GM18508 (cell line): ENCODE results near the gene PSPN.
"Not testable (repeated sequence)": the region's sequence is repeated elsewhere in the genome, so short reads cannot be mapped to it uniquely, and the experiment has no call there.

Experiments used
- ATAC-seq: cut with Tn5 transposase; IDR thresholded peaks from one replicate; pipeline ENCODE4 v1.9.1; 2021; ENCODE audit warnings: moderate number of reproducible peaks; ENCODE audit not compliant: insufficient read depth, unreplicated experiment

PSPN gene

DNA sequence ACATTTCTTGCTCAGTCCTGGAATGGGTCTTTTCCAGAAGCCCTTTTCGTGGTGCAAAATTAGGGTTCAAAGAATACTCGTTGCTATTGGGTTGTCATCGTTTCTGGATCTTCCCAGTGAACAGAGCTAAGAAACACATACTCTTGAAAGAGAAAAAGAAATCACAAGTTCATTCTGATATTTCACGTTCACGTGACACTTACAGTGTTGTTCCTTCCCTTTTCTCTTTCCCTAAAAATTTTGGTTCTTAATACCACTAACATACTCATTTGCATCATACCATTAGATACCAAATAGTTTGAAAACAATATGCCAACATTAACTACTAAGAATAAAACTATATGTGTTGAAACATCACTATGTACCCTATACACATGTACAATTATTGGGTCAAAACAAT is 30.7 kb upstream of the PSPN start:
- no peak for ATAC-seq

DNA sequence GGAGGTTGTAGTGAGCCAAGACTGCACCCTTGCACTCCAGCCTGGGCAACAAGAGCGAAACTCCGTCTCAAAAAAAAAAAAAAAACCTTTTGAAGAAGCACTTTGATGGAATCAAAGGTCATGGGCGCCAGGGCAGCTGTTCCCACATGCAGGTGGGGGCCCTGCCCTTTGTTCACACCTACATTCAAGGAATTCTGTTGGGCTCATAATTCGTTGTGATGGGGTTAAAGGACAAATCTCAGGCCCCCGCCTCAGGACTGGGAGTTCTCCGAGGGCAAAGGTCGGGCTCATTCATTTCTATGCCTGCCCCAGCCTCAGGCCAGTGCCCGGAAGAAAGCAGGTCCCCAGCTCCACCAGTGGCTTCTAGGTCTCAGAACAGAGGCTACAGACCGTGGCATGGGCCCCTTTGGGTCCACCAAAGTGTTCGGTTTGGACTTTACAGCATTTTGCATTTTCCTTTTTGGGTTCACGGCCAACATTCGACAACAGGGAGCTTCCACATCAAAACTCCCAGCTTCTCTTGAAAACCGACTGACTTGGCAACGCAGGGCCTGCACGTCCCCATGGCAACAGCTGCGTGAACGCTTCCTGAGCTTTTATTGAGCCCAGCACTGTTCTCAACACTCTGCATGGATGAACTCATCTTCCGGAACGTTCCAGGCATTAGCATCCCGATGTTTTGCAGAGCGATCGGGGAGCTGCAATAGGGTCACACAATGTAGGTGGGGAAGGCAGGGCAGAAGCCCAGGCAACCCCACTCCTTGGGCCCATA is 27.3 kb upstream of the PSPN start:
- ATAC-seq, result no peak

DNA sequence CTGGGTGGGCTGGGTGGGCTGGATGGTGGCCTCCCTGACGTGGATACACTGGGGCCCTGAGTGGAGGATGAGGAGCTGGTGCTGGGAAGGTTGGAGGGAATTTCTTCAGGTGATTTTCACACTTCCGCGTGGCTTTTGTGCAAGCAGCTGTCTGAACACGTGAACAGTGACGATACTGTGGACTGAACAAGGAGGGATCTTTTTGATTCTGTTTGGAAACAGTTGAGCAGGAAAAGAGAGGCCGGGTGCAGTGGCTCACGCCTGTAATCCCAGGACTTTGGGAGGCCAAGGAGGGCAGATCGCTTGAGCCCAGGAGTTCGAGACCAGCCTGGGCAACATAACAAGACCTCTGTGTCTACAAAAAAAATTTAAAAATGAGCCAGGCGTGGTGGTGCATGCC is 26.3 kb upstream of the PSPN start:
- ATAC-seq, result no peak

DNA sequence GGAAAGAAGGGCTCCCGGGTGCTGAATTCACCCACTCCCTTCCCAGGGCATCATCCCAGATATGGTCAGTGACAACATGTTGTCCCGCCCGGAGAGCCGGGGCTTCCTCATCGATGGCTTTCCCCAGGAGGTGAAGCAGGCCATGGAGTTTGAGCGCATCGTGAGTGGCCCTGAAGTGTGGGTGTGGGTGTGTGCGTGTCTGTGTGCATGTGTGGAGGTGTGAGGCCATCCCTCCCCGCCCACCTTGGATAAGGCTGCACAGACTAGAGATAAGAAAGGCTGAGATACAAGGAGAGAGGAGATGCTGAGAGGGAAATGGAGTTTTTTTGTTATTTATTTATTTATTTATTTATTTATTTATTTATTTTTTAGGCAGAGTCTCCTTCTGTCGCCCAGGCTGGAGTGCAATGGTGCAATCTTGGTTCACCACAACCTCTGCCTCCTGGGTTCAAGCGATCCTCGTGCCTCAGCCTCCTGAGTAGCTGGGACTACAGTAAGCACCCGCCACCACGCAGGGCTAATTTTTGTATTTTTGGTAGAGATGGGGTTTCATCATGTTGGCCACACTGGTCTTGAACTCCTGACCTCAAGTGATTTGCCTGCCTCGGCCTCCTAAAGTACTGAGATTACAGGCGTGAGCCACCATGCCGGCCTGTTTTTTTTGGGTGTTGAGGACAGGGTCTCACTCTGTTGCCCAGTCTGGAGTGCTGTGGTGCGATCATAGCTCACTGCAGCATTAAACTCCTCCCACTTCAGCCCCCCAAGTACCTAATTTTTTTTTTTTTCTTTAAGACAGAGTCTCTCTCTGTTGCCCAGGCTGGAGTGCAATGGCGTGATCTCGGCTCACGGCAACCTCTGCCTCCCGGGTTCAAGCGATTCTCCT is 24.6 kb upstream of the PSPN start:
- ATAC-seq, result not testable (repeated sequence)

DNA sequence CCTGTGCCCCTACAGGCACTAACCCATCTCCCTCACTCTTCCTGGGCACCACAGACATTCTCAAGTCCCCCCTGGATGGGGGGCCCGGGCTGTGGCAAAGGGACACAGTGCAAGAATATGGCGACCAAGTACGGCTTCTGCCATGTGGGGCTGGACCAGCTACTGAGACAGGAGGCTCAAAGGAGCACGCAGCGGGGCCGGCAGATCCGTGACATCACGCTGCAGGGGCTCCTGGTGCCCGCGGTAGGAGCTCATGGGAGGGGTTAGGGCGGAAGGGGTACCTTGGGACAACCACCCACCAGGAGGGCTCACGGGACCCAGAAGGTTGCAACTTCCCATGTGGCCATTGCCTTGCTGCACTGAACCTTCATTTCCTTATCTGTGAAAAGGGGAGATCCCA is 20.6 kb upstream of the PSPN start:
- no peak for ATAC-seq

DNA sequence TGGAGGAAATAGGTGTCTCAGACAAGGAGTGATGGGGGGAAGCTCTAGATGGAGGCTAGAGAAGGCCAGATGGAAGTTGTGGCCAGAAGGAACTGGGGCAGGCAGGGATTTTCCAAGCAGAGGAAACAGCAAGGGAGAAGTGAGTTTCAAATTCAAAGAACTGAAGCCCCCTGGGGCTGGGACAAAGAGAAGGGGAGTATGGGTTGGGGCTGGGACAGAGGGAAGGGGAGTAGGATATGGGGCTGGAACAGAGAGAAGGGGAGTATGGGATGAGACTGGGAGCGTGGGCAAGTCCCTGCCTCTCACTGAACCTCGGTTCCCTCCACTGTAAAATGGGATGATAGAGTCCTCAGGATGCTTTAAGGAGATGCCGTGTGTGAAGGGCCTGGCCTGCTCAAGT is 19.1 kb upstream of the PSPN start:
- ATAC-seq, result no peak

DNA sequence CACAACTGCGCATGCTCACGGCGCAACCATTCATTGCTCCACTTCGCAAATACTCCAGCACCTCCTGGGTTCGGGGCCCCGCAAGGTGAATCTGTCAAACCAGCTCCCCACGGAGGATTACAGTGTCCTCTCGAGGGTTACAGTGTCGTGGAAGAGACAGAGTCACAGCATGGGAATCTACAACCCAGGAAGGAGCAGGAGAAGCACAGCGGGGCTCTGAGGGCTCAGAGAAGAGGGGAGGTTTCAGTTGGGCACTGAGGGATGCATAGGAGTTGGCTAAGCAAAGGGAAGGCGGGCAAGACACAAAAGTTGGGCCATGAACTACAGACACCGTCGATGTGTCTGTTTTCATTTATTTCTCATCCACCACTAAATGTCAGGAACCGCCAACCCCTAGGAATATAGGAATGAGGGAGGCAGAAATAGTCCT is 18.3 kb upstream of the PSPN start:
- no peak for ATAC-seq

DNA sequence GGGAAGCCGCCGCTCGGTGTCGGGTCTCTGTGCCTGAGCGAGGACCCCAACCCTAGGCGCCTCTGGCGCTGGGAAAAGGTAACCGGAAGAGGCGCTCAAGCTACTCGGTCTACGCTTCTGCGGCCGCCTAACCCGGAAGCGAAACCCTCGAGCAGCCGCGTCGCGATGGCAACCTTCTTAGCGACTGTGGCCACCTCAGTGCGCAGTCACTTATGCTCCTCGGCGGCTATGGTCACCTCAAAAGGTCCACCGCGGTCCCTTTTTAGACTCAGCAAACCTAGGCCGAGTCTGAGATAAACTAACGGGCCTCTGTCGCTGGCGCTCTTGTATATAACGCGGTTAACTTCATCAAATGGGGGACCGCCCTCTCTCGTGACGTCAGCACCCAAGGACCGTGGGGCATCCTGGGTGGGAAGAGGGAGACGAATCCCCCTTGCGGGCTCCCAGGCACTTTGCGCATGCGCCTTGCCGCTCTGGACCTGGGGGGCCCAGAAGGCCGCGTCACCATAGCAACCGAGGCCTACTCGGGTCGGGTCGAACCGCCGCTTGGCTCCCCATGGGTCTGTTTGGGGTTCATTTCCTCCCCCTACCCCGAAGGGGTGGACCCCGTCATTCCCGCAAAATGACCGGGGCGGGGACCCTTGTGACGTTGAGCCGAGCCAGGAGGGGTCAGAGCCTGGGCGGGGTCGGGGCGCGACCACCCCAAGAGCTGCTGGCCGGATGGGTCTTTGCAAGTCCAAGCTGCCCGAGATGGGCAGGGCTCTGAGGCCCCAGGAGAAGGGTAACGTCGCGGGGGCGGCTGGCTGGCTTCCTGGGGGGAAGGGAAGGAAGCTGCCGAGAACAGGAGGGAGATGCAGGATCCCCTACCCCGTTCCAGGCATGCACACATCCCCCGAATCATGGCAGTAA is 17.6 kb upstream of the PSPN start, which contains the start of gene GTF2F1:
Gene GTF2F1, minus strand, starts transcription at position 91 of the 909 bp plus-strand sequence. CDS start 169 bp downstream, outside the sequence.
- ATAC-seq, result no peak

DNA sequence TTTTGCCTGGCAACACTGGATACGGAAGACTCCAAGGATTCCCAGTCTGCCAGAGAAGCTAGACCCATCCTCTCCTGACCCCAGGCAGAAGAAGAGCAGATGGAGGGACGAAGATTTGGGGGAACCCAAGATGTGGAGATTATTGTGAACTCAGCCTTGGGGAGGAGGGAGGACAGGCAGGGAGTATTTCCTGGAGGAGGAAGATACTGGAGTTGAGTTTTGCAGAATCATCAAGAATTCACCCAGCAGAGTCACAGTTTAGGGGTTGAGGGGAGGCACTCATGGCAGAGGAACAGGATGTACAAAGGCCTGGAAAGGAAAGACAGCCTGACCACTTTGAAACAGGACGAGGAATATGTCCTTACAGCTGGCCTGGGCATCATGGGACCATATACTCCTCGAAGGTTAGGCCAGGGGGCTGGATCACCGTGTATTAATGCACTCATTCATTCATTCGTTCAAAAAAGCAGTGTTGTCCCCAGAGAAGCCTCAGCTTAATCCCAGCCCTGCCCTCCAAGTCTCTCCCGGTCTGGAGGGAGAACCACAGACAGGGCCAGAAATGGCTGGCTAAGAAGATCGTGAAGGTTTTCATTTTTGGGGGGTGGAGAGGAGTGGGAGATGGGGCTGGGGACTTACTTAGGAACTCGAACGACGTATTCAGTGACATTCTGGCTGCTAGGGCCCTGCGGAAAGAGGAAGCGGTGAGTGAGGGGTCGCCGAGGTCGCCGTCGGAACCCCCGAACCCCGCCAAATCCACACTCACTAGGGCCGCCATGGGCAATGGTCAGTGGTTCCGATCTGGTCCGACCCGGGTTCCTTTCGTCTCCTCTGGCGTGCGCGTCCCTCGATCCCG is 16.7 kb upstream of the PSPN start:
- ATAC-seq, result no peak

DNA sequence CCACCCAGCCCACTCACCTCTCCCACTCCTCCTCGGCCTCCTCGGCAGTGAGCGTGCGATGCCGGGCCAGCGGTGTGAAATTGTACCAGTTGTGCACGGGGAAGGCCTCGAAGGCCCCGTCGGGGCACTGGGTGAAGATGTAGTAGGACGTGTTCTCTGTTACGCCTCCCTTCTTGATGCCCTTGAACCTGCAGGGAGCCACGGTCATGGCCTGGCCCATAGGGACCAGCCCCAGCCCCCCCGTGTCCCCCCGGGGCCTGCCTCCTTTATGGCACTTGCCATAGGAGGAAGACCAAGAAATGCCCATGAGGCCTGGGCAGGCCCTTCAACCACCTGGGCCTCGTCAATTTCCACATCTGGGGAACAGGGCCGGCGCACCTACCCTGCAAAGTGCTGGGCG is 11.6 kb upstream of the PSPN start:
- no peak for ATAC-seq

DNA sequence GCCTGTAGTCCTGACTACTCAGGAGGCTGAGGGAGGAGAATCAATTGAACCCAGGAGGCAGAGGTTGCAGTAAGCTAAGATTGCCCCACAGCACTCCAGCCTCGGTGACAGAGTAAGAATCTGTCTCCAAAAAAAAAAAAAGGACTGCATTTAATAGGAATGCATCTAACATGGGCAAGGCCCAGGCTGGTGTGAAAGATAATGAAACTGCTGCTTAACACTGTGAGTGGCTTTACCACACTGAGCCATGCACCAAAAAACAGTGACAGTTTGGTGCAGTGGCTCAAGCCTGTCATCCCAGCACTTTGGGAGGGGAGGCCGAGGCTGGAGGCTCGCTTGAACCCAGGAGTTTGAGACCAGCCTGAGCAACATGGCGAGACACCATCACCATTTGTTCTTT is 8.6 kb upstream of the PSPN start:
- no peak for ATAC-seq

DNA sequence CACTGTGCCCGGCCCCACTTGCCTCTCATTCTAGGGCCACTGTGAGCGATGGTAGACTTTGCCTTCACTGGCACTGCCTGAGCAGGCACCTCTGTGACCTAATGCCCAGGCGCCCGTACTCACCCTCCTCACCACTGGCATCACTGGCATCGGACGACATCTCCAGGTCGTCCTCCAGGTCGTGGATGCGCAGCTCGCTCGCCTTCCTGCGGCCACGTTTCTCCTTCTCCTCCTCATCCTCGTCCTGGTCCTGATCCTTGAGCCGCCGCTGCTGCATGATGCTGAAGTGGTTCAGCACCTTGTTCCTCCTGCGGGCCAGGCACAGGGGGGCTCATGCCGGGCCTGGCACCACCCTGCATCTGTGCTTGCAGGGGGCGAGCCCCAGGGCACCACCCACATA is 7.5 kb upstream of the PSPN start:
- no peak for ATAC-seq

DNA sequence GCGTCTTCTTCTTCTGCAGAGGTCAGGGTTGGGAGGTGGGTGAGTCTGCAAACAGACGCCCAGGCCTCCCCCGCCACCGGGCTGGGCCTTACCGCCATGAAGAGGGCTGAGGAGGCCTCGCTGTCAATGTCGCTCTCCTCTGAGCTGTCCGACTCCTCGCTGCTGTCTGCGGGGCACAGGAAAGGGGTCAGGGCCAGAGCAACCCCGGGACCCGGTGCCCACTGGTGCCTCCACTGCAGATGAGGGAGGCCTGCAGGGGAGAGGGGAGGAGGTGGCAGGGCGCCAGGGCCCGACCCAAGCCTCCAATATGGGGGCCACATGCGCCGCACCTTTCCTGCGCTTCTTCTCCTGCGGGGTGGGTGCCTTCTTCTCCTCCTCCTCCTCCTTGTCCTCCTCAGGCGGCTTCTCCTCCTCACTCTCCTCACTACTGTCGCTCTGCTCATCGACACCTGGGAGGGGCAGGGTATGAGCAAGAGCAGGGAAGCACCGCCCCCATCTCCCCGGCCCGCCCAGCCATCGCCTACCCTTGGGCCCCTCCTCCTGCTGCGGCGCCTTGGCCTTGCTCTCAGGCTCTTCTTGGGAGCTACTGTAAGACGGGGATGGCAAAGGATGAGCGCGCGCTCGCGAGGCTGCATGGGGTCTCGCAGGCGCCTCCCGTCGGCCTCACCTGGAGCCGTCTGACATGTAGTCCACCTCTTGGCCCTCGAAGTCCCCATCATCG is 5.5 kb upstream of the PSPN start:
- ATAC-seq, result no peak

DNA sequence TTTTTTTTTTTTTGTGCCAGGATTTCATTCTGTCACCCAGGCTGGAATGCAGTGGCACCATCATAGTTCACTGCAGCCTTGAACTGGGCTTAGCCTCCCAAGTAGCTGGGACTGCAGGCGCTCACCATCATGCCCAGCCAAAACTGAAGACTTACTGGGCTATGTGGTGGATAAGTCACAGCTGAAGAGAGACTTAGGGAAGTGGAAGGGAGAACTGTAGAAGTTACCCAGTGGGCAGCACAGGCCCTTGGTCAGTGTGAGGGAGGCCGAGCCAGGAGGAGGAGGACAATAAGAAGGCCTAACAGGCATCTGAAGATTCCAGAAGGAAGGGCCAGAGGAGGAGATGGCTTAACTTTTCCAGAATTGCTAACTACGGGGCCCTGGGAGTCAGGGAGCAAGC is 4.0 kb upstream of the PSPN start:
- ATAC-seq, result no peak

DNA sequence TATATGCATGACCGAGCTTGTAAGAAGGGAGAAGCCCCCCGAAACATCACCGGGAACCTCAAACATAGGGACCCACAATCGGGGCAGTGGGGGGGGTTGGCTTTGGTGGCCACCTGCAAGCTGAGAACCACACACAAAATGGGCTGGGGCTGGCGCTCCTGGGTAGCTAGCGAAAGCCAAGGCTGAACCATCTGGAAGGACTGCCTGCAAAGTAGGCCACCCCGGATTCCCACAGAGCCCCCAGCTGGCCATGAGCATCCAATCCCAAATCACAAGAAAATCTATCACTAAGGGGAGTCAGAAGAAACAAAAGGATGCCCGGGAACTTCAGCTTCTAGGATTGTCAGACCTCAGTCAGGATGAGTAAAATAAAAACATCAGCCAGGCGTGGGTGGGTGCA is 2.8 kb upstream of the PSPN start:
- ATAC-seq, result no peak

DNA sequence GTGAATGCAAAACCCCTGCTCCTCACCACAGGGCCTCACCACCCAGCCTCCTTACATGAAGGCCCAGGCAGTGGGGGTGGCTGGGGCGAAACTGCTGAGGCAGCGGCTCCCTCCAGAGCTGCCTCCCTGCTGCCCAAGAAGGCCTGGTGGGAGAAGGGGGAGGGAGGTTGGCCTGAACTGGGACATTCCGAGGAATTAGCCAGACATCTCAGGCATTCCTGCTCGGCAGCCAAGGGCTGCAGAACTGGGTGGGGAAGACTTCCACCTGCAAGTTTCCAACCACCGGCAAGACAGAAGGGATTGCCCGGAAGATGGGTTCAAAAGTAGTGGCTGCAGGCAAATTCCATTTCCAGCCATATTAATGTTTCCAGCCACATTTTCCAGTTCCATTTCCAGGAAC is 2.3 kb upstream of the PSPN start:
- ATAC-seq, result no peak

DNA sequence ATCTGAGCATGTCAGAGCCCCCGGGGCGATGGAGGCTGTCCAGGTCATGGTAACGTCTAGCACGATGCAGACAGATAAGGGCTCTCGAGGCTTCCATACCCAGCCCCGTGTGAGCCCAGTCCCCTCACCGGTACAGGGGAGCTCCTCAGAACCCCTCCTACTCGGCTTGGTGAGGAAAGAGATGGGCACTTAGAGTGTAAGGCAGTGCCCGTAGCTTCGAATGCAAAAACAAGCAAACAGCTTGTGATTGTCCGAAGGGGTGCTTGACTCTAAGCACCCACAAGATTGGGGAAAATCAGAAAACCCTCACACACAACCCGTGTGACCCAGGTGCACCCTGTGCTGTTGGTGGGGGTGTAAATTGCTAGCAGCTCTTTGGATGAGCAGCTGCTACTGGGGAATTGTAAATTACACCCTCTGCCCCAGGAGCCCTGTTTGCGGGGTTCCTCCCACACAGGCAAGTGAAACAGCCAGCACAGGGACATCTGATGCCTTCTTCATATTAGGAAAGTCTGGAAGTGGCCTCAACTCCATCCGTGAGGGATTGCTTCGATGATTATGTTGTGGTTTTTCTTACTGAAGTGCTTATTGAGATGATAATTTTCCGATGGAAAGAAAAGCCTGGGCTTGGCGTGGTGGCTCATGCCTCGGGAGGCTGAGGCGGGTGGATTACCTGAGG is 918 bp upstream of the PSPN start:
- ATAC-seq, result no peak

DNA sequence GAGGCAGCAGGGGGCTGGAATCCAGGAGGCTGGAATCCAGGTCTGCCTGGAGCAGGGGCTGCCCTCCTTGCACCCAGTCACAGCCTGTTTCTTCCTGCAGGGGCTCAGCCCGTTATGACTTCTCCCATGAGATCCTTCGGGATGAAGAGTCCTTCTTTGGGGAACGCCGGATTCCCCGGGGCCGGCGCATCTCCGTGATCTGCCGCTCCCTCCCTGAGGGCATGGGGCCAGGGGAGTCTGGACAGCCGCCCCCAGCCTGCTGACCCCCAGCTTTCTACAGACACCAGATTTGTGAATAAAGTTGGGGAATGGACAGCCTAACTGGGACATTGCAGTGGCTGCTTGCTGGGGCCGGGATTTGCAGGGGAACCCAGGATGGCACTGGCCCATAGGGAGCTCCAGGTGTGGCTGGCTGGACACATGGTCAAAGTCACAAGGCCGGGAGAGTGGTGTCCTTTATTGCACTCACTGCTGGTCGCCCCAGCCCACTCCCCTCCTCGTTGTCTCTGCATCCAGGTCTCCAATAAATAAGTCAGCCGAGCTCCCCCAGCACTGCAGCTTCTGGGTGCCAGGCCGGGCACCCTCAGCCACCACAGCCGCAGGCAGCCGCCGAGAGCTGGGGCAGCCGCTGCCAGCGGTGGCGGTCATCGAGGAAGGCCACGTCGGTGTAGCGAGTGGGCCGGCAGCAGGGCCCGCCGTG is 872 bp downstream of the PSPN start:
- ATAC-seq, result no peak
